Stimulated activated CD4-positive, alpha-beta T cell treated with anti-CD3 and anti-CD28 coated beads, TNF-alpha, amount 100 ng/mL, for 48 hours (primary cell): ENCODE results near the gene CACNG1.
"Not testable (repeated sequence)": the region's sequence is repeated elsewhere in the genome, so short reads cannot be mapped to it uniquely, and the experiment has no call there.

Source experiments
- DNase-seq, 3 donors: peaks; one replicate each; pipeline ENCODE4 v3.0.0-alpha.2; 2020; ENCODE audit warnings: low read depth in 3 of 3

CACNG1 gene

DNA sequence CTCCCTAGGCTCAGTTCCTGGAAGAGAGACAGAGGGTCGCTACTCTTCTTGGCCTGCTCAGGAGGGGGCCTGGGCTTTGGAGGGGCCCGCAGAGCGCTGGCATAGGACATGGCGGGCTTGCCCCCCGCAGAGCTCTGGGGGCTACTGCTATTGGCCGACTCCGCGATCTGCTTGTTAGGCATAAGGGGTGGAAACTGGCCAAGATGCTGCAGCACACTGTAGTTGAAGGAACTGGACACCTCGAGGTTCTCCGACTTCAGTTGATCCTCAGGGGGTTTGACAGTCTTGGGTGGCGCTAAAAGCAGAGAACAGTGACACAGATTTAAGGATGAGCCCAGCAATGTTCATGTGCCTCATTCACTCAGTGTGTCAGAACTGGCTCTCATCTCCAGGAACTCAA, 33.9 kb downstream of the CACNG1 start:
- no peak for DNase-seq

DNA sequence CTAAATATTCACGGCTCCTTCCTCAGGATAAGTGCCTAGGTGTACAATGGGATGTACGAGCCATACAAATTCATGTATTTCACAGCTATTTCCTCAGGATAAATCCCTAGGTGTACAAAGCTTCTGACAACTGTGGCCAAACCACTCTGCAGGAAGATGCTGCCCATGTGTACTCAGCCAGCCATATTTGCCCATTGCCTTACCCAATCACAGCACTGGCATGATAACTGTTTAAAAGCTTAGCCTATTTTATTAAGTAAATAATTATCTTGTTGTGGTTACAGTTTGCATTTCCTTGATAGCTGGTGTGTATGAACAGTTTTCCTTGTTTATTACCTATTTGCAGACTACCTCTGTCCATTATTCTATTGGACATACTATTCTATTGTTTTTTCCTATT, 35.1 kb downstream of the CACNG1 start:
- no peak for DNase-seq

DNA sequence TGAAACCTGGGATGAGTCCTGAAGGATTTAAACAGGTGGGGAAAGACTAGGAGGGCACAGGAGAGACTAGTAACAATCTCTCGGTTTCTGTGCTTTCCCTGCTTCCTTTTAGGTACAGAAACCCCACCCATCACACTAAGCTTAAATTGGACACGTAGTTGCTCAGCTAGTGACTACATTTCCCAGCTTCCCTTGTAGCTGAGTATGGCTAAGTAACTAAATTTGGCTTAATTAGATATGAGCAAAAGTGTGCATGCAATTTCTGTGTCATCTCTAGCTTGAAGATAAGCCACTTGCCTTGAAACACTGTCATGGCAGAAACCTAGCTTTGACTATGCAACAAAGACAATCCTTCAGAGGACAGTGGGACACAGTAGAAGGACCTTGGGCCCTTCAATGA, 36.5 kb downstream of the CACNG1 start:
- DNase-seq: no peak

DNA sequence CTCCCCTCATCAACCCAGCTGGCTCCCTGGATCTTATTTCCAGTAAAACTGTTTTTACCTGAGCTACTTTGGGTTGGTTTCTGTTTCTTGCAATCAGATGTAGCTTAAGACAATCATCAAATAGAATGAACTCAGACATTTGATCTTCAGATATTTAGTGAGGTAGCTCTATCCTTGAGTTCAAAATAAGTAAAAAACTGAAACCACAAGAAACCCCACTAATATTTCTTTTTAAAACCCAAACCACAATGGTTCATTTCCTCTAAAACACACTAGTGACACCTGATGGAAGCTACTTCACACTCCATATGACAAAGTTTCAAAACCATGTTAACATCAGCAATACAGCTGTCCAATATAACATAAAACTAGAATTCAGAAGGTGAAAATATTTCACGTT, 37.8 kb downstream of the CACNG1 start:
- no peak for DNase-seq

DNA sequence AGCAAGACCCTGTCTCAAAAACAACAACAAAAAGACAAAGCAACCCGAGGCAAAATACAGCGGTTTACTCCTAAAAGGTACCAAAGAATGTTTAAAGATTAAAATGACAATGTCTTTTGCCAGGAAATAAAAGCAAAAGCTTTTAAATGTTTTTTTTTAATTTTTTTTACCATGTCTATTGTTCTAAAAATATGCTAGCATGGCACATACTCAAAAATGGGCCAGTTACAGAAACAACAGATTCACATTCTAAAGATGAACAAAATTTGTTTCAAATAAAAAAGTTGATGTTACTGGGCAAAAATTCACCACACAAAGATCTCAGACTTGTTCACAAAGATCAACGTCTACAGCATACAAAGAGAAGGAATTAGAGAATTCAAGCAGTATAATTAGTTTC, 41.1 kb downstream of the CACNG1 start:
- DNase-seq: no peak

DNA sequence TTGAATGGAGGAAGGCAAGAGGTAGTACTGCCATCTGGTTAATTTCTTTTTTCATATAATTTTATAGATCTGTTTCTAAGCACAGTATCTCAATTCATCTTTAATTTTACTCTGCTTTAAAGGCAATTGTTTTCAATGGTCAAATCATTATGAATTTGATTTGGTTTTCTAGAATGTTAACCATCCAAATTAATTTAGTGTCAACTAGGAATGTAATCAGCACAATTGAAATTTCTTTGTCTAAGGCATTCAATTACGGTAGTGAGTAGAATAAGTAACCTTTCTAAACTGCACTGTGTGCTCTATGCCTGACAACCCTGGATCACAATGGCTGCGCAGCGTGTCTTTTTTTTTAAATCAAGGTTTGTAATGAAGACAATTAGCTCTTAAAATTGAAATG, 44.3 kb downstream of the CACNG1 start:
- DNase-seq: no peak

DNA sequence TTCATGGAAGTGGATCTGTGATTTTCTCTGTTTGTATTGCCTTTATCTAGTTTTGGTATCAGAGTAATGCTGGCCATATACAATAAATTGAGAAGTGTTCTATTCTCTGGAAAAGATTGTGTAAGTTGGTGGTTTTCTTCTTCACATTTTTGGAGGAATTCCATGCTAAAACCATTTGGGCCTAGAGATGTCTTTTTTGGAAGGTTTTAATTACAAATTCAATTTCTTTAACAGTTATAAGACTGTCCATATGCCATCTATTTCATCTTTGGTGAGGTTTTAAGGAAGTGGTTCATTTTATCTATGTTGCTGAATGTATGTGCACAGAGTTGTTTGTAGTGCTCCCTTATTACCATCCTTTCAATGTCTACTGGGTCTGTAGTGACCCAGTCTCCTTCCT, 46.0 kb downstream of the CACNG1 start:
- DNase-seq: no peak

DNA sequence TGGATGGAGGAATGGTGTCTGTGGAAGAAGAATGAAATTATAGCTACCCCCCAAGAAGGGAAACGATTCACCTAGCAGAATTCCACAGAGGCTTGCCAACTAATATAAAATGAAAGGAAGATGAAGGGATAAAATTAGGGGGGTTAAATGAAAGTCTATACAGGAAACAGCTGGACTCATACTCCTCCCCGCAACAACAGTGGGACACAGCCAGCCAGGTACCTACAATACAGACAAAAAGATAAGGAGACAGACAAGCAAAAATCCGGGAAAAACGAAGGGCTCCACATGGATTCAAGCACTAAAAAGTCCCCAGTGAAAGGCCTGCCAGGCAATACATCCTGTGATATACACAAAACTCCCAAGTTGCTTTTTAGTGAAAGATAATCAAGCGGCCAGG, 47.9 kb downstream of the CACNG1 start:
- DNase-seq: no peak

DNA sequence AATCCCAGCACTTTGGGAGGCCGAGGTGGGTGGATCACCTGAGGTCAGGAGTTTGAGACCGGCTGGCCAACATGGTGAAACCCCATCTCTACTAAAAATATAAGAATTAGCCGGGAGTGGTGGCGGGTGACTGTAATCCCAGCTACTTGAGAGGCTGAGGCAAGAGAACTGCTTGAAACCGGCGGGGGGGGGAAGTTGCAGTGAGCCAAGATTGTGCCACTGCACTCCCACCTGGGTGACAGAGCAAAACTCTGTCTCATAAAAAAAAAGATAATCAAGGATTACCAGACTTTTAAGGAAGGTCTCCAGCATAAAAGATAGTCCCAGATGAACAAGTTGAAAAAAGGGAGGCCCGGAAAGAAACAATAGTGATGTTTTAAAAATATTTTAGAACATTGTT, 48.4 kb downstream of the CACNG1 start:
- not testable (repeated sequence) for DNase-seq

DNA sequence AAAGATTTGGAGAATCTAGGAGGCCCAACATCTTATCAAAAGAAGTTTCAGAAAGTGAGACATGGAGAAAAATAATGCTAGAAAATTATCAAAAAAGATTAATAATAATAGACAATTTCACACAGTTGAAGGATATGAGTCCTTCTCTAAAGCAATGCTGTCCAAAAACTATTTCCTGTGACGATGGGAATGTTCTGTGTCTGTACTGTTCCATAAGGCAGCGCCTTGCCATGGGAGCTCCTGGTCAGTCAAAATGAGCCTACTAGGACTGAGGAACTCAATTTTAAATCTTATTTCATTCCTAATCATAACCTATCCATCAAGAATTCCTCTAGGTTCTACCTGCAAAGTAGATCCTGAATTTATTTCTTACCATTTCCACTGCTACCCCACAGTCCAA, 49.0 kb downstream of the CACNG1 start:
- DNase-seq: no peak

DNA sequence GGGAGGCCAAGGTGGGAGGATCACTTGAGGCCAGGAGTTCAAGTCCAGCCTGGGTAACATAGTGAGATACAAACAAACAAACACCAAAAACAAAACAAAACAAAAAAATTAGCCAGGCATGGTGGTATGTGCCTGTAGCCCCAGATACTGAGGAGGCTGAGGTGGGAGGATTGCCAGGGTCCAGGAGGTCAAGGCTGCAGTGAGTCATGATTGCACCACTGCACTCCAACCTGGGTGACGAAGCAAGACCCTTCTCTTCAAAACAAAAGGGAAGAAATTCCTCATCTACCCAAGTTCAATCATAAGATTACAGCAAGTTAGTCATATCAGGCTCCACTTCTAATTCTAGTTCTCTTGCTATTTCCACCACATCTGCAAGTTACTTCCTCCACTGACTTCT, 50.9 kb downstream of the CACNG1 start:
- not testable (repeated sequence) for DNase-seq

DNA sequence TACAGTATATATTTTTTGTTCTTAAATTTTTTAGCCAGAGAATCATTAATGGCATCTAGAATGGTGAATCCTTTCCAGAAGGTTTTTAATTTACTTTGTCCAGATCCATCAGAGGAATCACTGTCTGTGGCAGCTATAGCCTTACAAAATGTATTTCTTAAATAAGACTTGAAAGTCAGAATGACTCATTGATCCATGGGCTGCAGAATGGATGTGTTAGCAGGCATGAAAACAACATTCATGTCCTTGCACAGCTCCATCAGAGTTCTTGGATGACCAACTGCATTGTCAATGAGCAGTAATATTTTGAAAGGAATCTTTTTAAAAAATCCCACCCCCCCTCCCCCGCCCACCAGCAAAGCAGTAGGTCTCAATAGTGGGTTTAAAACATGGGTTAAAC, 51.4 kb downstream of the CACNG1 start:
- no peak for DNase-seq

DNA sequence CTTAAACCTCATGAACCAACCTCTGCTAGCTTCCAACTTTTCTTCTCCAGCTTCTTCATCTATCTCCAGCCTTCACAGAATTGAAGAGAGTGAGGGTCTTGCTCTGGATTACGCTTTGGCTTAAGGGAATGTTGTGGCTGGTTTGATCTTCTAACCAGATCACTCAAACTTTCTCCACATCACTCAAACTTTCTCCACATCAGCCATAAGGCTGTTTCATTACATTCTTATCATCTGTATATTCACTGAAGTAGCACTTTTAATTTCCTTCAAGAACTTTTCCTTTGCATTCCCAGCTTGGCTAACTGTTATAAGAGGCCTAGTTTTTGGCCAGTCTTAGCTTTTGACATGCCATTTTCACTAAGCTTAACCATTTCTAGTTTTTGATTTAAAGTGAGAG, 52.3 kb downstream of the CACNG1 start:
- no peak for DNase-seq

DNA sequence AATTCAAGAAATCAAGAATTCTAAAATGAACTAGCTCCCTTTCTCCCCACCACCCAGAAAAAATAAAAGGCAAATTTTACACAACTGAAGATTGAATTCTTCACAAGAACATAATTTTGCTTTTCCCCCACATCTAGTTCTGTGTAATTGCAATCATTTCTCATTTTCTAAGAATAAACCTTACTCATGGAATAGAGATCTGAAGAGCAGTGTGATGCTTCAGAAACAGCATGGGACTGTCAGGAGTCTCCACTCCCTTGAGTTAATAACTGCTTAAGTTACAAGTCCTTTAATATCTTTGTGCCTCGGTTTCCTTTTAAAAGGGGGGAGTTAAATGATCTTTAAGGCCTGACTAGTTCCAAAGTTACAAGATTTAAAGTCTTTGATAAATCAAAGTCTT, 53.7 kb downstream of the CACNG1 start:
- DNase-seq: no peak

DNA sequence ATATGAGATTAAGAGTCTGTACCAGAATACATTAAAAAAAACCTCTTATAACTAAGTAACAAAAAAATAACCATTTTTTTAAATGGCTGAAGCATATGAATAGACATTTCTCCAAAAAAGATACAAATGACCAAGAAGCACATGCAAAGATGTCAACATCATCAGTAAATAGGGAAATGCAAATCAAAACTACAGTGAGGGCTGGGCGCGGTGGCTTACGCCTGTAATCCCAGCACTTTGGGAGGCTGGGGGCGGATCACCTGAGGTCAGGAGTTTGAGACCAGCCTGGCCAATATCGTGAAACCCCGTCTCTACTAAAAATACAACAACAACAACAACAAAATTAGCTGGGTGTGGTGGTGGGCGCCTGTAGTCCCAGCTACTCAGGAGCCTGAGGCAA, 60.3 kb downstream of the CACNG1 start:
- not testable (repeated sequence) for DNase-seq

DNA sequence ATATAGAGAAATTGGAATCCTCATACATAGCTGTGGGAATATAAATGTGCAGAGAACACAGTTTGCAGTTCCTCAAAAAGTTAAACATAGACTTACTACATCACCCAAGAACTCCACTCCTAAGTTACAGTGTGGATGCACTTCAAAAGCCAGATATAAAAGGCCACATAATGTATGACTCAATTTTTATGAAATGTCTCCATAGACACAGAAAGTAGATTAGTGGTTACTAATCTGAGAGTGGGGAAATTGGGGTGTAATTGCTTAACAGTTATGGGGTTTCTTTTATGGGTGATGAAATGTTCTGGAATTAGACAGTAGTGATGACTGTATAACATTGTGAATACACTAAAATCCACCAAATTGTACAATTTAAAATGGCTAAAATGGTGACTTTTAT, 60.9 kb downstream of the CACNG1 start:
- no peak for DNase-seq
